ENCODE results near the gene TMEM120B.

DNA sequence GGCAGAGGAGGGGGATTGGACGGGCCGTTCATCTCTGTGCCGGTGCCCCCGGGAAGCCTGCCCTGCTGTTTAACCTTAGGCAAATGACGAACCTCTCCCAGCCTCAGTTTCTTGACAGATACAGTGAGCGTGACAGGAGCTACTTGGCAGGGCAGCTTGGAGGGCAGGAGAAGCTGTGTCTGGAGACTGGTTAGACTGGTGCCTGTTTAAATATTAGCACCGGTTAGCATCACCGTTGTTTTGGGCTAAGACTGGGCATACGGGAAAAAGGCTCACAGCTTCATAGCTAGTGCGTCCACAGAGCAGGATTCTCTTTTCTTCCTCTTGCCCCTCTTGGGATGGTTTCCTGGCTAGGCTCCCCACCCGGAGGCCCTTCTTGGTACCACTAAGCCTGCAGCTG lies 42.3 kb downstream of the TMEM120B start:
- TF ChIP-seq, protein P1, sequence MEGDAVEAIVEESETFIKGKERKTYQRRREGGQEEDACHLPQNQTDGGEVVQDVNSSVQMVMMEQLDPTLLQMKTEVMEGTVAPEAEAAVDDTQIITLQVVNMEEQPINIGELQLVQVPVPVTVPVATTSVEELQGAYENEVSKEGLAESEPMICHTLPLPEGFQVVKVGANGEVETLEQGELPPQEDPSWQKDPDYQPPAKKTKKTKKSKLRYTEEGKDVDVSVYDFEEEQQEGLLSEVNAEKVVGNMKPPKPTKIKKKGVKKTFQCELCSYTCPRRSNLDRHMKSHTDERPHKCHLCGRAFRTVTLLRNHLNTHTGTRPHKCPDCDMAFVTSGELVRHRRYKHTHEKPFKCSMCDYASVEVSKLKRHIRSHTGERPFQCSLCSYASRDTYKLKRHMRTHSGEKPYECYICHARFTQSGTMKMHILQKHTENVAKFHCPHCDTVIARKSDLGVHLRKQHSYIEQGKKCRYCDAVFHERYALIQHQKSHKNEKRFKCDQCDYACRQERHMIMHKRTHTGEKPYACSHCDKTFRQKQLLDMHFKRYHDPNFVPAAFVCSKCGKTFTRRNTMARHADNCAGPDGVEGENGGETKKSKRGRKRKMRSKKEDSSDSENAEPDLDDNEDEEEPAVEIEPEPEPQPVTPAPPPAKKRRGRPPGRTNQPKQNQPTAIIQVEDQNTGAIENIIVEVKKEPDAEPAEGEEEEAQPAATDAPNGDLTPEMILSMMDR (IDR thresholded peaks at IDR 0.05), result no peak
- TF ChIP-seq ZFX (IDR thresholded peaks at IDR 0.05; ENCODE audit: borderline replicate concordance), result no peak

All from 22Rv1 (cell line).